Lower leg skin (tissue), 3 donors: ENCODE data around the gene SORCS2.

Source experiments
- POLR2A ChIP-seq, 2 donors: fragments of 450-650 bp; IDR thresholded peaks; one replicate each; pipeline ENCODE4 v1.6.1; 2016 to 2017; ENCODE audit warnings: antibody characterized with exemption in 2 of 2, mild to moderate bottlenecking in 1 of 2, moderate library complexity in 1 of 2
- TF ChIP-seq, protein P1 (sequence below), 3 donors: fragments of 450-650 bp; IDR thresholded peaks; one replicate each; pipeline ENCODE4 v1.5.1; 2016; ENCODE audit warnings: antibody characterized with exemption in 3 of 3, mild to moderate bottlenecking in 3 of 3, moderate library complexity in 2 of 3

DNA sequence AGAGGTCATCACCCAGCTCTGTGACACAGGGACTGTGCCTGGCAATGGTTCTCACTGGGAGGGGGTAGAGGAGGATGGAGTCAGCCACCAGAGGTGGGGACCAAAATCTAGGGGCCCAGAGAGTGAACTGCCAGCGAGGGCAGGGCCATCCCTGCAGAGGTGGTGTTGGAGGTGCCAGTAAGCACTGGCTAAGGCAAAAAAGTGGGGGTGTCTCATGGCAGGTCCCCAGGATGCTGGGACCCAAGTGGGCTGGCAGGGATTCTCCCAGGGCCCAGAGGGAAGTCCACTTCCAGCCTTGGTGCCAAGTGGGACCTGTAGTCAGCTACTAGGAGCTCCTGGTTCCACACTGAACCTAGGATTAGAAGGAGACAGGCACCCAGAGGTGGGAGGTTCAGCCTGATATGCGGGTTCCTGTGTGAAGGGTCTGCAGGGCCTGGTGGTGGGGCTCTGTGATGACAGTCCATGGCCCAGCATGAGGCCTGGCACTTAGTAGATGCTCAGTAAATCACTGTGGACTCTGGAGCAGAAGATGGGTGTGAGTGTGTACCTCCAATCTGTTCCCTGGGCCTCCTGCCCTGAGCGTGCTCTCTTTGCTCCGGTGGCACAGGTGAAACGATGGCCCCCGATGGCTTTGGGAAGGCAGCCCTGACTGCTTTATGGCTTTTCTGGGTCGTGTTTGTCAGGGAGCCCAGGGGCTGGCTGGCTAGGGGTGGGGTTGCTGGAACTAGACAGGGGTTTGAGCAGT, 160.9 kb downstream of the SORCS2 start:
- no peak for TF ChIP-seq POLR2A (IDR thresholded peaks at IDR 0.05)
- TF ChIP-seq, protein P1, sequence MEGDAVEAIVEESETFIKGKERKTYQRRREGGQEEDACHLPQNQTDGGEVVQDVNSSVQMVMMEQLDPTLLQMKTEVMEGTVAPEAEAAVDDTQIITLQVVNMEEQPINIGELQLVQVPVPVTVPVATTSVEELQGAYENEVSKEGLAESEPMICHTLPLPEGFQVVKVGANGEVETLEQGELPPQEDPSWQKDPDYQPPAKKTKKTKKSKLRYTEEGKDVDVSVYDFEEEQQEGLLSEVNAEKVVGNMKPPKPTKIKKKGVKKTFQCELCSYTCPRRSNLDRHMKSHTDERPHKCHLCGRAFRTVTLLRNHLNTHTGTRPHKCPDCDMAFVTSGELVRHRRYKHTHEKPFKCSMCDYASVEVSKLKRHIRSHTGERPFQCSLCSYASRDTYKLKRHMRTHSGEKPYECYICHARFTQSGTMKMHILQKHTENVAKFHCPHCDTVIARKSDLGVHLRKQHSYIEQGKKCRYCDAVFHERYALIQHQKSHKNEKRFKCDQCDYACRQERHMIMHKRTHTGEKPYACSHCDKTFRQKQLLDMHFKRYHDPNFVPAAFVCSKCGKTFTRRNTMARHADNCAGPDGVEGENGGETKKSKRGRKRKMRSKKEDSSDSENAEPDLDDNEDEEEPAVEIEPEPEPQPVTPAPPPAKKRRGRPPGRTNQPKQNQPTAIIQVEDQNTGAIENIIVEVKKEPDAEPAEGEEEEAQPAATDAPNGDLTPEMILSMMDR (IDR thresholded peaks at IDR 0.05): no peak
